C4-2B (cell line): ENCODE results near the gene SERPINA5.

Source experiments
- CTCF ChIP-seq: fragments of 450-650 bp; conservative IDR thresholded peaks from 2 replicates; pipeline ENCODE4 v1.5.1; 2017; ENCODE audit warnings: mild to moderate bottlenecking
- ZFX ChIP-seq: fragments of 450-650 bp; IDR thresholded peaks from 2 replicates; pipeline ENCODE4 v1.6.1; 2017

DNA sequence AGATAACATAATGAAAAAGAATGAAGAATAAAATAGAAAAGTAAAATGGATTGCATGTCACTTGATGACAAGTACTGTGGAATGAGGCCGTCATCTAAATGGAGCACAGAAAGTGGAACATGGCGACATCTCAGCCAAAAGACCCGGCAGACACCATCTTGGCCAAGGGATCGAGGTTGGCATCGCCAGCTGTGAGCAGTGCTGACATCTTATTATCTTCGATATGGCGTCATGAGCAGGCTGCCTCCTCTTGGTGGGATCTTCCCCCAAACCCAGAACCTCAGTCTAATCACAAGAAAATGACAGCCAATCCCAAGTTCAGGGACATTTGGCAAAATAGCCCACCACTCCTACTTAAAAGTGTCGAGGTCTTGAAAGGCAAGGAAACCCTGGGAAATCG lies 15.1 kb downstream of the SERPINA5 start:
- no peak for TF ChIP-seq CTCF
- TF ChIP-seq ZFX, result no peak
